IPS DF 4.7 (cell line): ENCODE measurements around the gene KCNK3.
"Not testable (repeated sequence)": the region's sequence is repeated elsewhere in the genome, so short reads cannot be mapped to it uniquely, and the experiment has no call there.

Source experiments
- DNase-seq: peaks from one replicate; pipeline ENCODE4 v3.0.0-alpha.2; 2013; ENCODE audit warnings: low spot score; ENCODE audit errors: extremely low read depth

Gene KCNK3

DNA sequence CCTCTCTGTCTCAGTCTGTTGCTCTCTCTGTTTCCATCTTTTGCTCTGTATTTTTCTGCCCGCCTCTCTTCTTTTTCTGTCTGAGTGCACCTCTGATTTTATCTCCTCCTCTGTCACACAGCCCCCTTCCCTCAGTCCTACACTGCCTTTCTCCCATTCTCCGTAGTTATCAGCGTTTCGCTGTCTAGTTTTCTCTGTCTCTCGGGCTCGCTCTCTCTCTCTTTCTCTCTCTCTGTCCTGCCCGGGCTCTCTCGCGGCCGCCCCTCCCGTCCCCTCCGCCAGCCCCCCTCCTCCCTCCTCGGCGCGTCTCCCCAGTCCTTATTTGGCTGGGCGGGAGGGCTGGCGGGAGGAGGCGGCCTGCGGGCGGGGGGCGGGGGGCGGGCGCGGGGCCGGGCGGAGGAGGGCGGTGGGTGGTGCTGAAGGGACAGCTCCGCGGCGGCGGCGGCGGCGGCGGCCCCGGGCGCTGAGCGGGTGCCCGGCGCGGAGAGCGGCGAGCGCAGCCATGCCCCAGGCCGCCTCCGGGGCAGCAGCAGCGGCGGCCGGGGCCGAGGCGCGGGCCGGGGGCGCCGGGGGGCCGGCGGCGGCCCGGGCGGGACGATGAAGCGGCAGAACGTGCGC, at the start of gene KCNK3:
KCNK3 (plus strand) TSS at position 444 of the 618 bp plus-strand sequence; CDS start at position 598, 154 bp downstream.
- DNase-seq = no peak

DNA sequence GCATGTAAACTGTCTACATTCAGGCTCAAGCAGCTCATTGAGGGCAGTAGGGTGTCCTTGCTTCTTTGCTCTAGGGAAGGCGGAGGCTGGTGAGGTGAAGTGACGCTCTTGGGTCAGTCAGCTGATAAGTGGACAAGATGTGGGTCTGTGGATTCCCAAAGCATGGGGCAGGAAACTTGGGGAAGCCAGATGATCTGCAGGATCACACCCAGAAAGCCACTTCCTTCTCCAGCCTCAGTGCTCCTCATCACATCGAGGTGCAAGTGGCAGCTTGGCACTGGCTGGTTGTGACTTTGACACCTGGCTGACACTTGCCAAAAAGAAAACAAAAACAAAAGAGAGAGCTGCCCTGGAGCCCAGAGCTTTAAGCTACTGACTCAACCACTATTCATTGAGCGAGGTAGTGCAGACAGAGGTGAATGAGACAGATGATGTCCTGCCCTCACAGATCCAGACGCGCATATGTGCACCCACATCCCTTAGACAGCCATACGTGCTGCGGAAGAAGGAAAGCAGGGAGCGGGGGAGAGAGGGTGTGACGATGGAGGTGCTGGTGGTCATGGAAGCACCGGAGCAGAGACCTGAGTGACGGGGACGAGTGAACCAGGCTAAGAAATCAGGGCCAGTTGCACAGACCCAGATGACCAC, 48.2 kb upstream of the KCNK3 start:
- DNase-seq = no peak

DNA sequence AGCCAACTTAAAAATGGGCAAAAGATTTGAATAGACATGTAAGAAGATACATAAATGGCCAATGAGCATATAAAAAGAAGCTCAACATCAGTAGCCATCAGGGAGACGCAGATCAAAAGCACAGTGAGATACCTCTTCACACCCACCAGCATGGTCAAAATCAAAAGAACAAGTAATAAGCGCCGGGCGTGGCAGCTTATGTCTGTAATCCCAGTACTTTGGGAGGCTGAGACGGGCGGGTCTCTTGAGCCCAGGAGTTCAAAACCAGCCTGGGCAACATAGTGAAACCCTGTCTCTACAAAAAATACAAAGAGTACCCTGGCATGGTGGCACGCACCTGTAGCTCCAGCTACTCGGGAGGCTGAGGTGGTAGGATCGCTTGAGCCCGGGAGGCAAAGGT, 46.8 kb upstream of the KCNK3 start:
- no peak for DNase-seq

DNA sequence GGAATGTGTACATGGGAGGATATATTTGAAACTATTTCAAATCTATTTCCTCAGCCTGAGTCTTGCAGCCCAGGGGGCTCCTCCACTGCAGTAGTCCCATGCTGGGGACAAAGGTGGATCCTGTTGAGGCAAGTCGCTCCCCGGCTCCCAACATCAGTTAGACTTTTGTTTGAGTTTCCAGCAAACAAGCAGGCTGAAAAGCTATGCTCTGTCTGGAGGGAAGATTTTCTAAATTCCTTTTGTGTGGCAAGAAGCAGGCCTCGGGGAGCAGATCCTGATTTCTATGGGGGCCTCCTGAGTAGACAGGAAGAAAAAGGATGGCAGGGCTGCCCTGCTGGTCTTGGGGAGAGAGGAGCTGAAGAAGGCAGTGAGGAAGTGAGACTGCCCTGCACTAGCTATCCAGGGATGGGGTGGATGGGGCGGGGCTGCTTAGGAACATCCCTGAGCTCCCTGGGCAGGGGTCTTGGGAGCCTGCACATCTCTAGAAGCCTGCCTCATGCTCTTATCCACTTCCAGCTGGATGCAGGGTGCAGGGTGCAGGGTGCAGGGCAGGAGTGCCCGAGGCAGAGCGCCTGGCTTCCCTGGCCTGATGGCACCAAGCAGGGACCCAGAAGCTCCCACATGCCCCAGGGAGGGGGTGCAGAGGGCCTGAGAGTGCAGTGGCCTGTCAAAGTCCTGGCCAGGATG, 45.4 kb upstream of the KCNK3 start:
- DNase-seq = no peak

DNA sequence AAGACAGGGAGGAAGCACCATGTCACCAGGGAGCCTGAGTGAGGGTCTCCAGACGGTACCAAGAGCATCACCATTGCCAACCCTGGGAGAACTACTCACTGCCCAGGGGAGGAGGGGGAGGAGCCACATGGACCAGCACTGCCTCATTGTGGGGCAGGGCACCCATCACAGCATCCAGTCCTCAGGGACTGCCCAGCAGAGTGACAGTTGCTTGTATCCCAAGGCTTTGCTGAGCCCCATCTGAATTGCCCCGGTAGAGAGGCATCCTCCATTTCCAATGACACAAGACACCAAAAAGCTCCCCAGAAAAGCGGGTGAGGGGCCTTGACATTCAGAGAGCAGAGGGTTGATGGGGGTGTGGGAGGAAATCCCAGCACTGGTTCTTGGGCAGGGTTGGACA, 44.5 kb upstream of the KCNK3 start:
- DNase-seq = no peak

GRCh38 chr2:26648516-26648915, 44.0 kb upstream of the KCNK3 start:
- DNase-seq = no peak

GRCh38 chr2:26649322-26649721, 43.2 kb upstream of the KCNK3 start:
- DNase-seq = no peak

DNA sequence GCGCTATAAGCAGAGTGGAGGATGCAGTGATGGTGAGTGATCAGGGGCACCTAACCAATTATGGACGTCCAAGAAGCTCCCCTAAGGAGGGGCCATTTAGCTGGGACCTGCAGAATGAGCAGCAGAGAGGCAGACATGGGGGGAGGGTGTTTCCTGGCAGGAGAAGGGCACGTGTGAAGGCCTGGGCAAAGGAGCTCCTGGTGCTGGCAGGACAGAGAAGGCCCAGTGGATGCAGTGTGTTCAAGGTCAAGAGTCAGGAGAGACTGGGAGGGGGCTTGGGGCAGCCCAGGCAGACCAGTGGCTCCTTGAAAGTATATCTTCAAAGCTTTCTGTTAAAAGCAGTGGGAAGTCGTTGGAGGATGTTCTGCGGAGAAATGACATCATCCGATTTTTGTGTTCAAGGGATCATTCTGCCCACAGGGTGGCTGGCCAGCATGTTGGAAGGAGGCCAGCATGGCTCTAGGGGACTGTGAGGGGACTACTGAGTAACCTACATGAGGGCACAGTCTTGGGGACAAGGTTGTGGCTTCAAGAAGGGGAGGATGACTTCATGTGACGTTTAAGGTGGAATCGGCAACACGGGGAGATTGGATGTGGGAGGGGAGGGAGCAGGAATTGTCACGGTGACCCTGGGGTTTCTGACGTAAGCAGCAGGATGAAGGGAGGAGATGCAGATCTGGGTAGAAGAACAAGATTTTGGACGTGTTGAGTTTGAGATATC, 42.4 kb upstream of the KCNK3 start:
- no peak for DNase-seq

DNA sequence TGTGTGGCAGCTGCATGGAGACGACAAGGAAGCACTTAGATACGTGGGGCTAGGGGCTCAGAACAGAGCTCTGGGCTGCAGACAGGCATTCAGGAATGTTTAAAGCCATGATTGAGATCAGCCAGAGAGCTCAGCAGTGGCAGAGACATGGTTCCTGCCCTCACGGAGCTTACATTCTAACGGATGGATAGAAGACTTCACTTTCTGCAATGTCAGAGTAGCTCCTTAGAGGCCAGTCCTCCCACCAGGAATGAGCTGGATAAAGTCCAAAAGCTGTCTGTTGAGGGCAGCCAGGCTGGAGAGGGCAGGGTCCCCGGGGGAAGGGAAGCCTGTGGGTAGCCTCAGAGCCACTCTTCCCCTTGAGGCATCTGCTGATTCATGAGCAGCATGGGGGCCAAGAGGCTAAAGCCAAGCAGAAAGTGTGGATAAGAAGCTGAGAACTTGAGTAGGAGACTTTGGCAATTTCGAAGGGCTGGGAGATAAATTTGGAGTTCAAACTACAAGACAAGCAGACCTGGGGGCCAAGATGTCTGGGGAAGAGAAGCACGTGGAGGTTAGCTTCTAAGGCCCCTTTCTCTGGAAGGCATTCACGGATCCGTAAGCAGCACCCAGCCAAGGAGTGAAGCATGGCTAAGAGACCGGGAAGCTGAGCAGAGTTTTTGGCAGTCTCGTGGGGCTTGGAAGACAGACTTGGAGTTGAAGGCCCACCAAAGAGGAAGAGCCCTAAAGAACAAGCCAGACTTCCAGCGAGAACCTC, 41.6 kb upstream of the KCNK3 start:
- no peak for DNase-seq

DNA sequence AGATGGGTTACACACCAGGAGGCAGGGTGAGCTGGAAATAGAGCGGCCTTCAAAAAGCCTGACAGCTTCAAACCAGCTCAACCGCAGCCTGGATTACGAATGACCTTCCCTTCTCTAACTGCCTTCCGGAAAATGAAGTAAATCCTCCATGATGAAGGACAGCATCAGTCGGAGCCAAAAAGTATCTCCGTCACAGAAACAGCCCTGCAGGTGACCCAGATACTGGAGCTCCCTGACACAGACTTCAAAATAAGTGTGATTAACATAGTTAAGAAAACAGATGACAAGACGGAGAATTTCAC, 41.1 kb upstream of the KCNK3 start:
- no peak for DNase-seq

GRCh38 chr2:26651799-26652198, 40.7 kb upstream of the KCNK3 start:
- no peak for DNase-seq

DNA sequence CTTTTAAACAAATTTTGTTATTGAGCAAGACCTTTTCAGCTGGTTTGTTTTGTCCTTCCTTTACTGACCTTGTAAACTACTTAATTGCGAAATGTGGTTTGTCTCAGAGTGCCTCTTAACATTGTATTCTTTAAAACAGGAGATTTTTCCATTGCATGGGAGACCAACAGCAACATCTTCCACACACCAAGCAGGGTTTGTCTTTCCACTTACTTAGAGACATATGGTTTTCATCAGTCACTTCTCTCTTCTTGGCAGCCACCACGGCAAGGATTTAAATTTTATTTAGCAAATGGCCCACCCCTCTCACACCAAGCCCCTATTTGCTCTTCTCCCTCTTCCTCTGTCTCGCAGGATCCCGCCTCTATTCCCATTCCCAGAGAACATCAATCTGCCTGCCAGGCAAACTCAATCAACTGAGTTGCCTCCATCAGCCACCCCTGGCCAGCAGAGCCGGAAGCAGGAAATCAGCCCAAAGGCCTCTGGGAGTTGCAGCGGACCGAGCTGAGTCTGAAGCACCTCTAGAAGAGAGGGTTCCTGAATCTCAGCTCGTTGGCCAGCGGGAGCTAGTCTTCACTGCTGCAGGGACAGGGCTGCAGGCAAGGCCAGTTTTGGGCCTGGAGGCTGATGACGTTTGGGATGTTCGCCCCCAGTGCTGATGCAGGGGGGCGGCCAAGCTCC, 40.0 kb upstream of the KCNK3 start:
- DNase-seq = no peak

GRCh38 chr2:26653207-26654060, 39.1 kb upstream of the KCNK3 start:
- no peak for DNase-seq

- no peak for DNase-seq
These were observed 38.5 kb upstream of the KCNK3 start for GRCh38 chr2:26654061-26654340.

DNA sequence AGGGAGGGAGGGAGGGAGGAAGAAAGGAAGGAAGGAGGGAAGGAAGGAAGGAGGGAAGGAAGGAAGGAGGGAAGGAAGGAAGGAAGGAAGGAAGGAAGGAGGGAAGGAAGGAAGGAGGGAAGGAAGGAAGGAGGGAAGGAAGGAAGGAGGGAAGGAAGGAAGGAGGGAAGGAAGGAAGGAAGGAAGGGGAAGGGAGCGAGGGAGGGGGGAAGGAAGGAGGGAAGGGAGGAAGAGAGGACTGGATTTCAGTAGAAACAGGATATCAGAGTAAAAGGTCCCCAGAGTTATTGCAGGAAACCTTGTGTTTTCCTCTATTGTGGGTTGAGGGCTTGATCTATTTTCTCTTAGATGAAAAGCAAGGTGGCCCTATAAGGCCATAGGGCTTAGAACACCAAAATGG, 37.4 kb upstream of the KCNK3 start:
- DNase-seq = not testable (repeated sequence)

DNA sequence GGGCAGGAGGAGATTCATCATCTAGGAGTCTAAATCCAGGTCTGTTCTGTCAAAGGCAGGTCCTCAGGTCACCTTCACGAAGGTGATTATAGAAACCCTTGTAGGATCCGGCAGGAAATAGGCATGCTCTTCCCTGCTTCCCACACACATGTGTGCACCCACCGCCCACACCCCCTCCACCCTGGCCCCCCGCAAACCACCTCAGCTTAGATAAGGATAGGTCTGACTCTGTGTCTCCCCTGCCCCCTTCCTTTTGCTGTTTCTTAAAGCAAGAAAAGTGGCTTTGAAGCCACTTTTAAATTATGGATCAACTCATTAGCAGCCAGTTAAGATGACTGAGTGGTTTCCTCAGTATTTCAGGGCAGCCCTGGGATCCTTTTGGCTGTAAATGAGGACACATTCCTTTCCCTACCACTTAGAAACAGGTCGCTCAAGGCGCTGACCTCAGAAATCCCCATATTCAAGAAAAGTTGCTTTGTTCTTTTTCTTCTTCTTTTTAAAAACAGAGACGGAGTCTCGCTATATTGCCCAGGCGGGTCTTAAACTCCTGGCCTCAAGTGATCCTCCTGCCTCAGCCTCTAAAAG, 36.8 kb upstream of the KCNK3 start:
- DNase-seq = no peak

GRCh38 chr2:26657265-26657664, 35.3 kb upstream of the KCNK3 start:
- no peak for DNase-seq

DNA sequence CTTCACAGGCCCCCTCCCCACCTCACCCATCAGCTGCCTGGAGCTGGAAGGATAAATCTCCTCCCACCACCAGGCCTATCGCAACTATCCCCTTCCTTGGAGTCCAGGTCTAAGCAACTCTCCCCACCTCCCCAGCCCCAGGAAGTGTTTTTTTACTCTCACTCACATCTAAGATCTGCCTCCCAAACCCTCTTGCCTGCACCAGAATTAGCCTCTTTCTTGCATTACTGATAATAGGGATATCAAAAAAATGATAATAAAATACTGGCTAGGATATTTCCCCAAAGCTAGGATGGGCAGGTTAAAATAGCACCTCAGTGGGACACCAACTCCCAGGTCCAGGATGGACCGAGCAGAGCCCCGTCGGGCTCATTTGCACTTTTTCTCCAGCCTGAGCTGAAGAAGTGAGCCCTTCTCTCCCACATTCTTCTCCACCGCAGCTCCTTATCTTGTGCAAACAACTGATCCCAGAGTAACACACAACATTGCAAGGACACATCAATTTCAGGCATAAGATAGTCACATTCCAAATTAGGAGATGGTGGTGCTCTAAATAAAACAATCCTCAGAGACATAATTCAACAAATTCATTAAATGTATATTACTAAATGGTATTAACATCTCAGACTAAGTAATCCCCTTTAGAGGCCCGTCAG, 33.7 kb upstream of the KCNK3 start:
- no peak for DNase-seq

GRCh38 chr2:26660363-26660962, 32.1 kb upstream of the KCNK3 start:
- no peak for DNase-seq
